Measurements from ENCODE around the gene ANKS1B. TPM values are rescaled to one million over a fixed set of nuclear protein-coding genes. Genes with fewer than 3 reads are reported as not detected.
"Not testable (repeated sequence)": the region's sequence is repeated elsewhere in the genome, so short reads cannot be mapped to it uniquely, and the experiment has no call there.

The ANKS1B gene
- total and polyA plus RNA-seq, 5 donors: 0.43 to 7.4 (median 3.3) TPM

DNA sequence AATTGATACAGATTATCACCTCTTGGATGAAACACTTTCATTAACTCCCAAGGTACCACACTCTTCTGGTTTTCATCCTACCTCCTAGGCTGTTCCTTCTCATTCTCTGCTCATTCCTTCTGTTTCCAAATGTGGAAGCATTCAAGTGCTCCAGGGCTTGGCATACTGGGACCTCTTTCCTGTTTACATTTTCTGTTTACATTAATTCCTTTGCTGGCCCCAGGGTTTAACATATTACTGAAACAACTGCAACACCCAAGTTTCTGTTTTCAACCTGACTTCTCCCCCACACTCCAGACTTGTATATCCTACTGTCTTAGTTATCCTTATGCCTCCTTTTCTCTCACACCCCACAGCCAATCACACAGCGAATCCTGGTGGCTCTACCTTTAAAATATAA, 723.5 kb downstream of the ANKS1B start:
- DNase-seq: no peak
- ATAC-seq: no peak
- WGBS: 82% methylated on average over 1 of the region's 1 CpG
- Histone ChIP-seq H3K27me3 (ENCODE audit: control insufficient read depth, insufficient read depth) (no peaks in the 10 kb centered on the region), H3K9me3 (ENCODE audit: control insufficient read depth, low read length) (no peaks in the 10 kb centered on the region), H3K27ac (ENCODE audit: low read length) (no peak overlapping the region), H3K4me1 (ENCODE audit: control insufficient read depth, insufficient read depth, low read length) (no peaks in the 10 kb centered on the region), H3K4me3 (ENCODE audit: low read length) (no peak overlapping the region)
- intact Hi-C loops (cut with DNase I): no loop called here

DNA sequence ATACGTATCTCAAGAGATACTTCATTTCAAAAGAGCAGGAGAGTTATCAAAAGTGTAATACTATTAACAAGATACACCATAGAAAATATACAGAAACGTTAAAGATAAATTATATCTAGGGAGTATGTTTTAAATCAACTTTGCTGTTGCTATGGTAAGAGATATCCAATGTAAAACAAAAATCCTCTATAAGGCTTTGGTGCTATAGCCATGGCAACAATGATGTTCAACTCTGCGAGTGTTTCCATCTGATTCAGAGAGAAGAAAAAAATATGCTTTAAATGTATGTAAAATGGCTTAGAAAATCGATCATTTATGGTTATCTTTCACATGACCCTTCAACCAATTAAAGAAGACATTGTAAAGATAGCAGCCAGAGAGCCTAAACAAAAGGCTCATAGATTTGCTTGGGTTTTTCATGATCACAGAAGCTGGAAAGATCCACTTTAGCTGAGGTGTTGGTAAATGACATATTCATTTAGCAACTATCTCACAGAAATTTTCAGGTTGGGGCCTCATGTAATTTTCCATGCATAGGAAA, 724.2 kb downstream of the ANKS1B start:
- Histone ChIP-seq H3K27ac (ENCODE audit: low read length) (no peak overlapping the region), H3K4me1 (ENCODE audit: control insufficient read depth, insufficient read depth, low read length) (no peaks in the 10 kb centered on the region), H3K27me3 (ENCODE audit: control insufficient read depth, insufficient read depth) (no peaks in the 10 kb centered on the region), H3K4me3 (ENCODE audit: low read length) (no peak overlapping the region), H3K9me3 (ENCODE audit: control insufficient read depth, low read length) (no peaks in the 10 kb centered on the region)
- intact Hi-C loops (cut with DNase I): no loop called here
- ATAC-seq: no peak
- 44% methylated on average over 4 of the region's 4 CpGs for whole genome bisulfite sequencing
- no peak for DNase-seq

DNA sequence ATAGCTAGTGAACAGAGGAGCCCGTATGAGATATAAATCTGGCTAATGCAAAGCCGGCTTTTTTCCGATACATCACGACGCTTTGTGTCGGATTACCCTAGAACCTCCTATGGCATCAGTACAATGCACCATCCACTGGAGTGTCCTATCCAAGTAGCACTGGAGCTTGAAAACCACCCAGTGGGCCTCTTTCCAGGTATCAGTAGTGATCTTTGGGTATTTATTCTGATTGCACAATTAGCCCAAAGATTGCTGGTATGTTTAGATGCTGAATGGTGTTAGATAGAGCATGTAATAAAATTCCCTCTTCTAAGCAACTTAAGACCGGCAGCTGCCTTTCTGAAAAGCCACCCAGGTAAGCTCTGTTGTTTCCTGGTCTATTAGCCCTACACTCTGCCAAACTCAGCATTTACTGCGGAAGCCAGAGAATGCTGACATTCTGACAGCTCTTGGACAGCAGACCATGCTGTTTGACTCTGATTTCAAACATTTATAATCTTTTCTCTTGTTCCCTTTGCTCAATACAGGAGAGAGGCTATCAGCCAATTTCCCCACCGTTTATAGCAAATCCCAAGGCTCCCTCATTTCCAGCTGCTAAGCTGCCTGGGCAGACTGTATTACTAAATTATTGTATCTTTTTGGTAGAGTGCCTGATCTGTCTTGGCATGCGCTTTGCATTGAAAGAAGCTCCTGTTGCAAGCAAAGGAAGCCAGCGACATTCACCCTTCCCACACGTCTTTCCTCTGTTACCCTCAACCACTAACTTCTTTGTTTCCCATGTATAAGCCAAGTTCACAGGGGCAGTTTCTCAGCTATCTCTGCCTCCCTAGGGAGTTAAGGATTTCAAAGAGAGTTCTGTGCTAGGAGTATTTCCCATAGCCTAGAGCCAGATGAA, 725.4 kb downstream of the ANKS1B start:
- no peak overlapping the region for H3K4me3 ChIP-seq (ENCODE audit: low read length)
- no peaks in the 10 kb centered on the region for H3K27me3 ChIP-seq (ENCODE audit: control insufficient read depth, insufficient read depth)
- WGBS: 63% methylated on average over 12 of the region's 12 CpGs
- DNase-seq: peak in 1 of 3 donors; percentile 7
- intact Hi-C loops (cut with DNase I): no loop called here
- ATAC-seq: peak; percentile 62 to 73
- no peaks in the 10 kb centered on the region for H3K9me3 ChIP-seq (ENCODE audit: control insufficient read depth, low read length)
- no peak overlapping the region for H3K27ac ChIP-seq (ENCODE audit: low read length)
- no peaks in the 10 kb centered on the region for H3K4me1 ChIP-seq (ENCODE audit: control insufficient read depth, insufficient read depth, low read length)

DNA sequence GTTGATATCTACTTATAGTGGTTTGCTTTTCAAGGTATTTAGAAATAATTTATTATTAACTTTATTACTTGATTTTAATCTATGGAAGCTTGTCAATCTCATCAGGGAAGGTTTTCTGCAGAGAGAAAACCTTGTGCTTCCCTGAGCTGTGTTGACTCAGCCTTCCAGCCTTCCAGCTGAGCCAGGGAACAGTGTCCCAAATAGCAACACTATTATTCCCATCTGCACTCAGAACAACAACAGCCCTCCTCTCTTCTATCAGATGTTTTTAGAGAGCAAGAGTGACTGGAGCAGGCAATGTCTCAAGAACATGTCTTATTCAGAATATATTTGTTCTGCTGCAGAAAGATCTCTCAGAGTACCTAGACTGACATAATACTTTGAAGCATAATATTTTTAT, 727.1 kb downstream of the ANKS1B start:
- intact Hi-C loops (cut with DNase I): no loop called here
- no peaks in the 10 kb centered on the region for H3K4me1 ChIP-seq (ENCODE audit: control insufficient read depth, insufficient read depth, low read length)
- ATAC-seq: no peak
- DNase-seq: no peak
- H3K27me3 ChIP-seq (ENCODE audit: control insufficient read depth, insufficient read depth): no peaks in the 10 kb centered on the region
- H3K9me3 ChIP-seq (ENCODE audit: control insufficient read depth, low read length): no peaks in the 10 kb centered on the region
- H3K4me3 ChIP-seq (ENCODE audit: low read length): no peak overlapping the region
- H3K27ac ChIP-seq (ENCODE audit: low read length): no peak overlapping the region

DNA sequence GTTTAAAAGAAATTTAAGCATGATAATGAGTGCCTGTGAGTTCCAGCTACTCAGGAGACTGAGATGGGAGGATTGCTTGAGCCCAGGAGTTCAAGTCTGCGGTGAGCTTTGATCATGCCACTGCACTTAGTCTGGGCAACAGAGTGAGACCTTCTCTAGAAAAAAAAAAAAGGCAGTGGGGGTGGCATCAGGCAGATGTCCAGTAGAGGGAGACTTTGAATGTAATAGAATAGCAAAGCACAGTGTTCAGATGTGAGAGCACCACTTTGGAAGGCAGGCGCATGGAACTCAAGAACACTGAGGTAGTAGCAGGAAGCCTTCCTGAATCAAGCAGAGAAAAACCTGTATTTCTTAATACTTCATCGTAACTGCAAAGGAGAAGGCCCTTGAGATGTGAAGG, 731.7 kb downstream of the ANKS1B start:
- Histone ChIP-seq H3K27ac (ENCODE audit: low read length) (no peak overlapping the region), H3K9me3 (ENCODE audit: control insufficient read depth, low read length) (no peaks in the 10 kb centered on the region), H3K4me3 (ENCODE audit: low read length) (no peak overlapping the region), H3K27me3 (ENCODE audit: control insufficient read depth, insufficient read depth) (no peaks in the 10 kb centered on the region), H3K4me1 (ENCODE audit: control insufficient read depth, insufficient read depth, low read length) (no peaks in the 10 kb centered on the region)
- intact Hi-C loops (cut with DNase I): no loop called here
- 95% methylated on average over 3 of the region's 3 CpGs for WGBS
- ATAC-seq (no peak), DNase-seq (no peak)

DNA sequence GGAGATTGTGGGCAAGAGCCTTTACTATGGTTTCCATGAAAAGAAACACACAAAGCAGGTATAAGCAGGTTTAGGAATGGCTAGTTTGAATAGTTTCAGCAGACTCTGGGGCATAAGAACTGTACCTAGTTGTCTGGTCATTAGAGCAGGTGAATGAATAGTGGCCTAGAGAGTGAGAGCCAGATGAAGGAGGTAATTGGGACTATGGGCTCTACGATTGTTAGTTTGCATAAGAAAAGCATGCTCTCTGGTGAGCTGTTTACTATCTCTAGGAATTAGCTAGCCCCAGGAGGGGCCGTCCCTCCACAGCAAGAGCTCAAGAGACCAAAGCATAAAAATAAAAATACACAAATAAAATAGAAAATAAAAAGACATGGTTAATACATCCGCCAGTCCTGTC, 734.6 kb downstream of the ANKS1B start:
- no peaks in the 10 kb centered on the region for H3K9me3 ChIP-seq (ENCODE audit: control insufficient read depth, low read length)
- no peak for ATAC-seq
- H3K4me3 ChIP-seq (ENCODE audit: low read length): no peak overlapping the region

DNA sequence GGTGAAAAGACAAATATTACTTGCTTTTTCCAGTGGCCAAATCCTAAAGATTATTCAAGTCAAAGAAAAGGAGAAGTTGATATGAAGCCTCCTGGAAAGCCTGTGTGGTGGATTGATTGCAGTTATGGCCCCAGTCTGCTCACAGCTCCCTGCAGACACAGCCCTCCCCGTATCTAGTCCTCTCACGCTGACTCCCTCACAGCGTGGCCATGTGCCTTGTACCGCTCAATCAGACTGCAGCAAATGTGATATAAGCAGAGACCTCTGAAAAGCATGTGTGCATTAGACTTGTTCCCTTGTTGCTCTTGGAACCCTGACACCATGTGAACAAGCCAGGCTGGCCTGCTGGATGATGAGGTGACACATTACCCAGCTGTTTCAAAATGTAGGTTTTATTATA, 735.2 kb downstream of the ANKS1B start:
- Histone ChIP-seq H3K9me3 (ENCODE audit: control insufficient read depth, low read length) (no peaks in the 10 kb centered on the region), H3K4me3 (ENCODE audit: low read length) (no peak overlapping the region), H3K4me1 (ENCODE audit: control insufficient read depth, insufficient read depth, low read length) (no peaks in the 10 kb centered on the region), H3K27ac (ENCODE audit: low read length) (no peak overlapping the region), H3K27me3 (ENCODE audit: control insufficient read depth, insufficient read depth) (no peaks in the 10 kb centered on the region)
- intact Hi-C loops (cut with DNase I): no loop called here
- no peak for ATAC-seq
- DNase-seq: no peak
- 42% methylated on average over 4 of the region's 4 CpGs for WGBS

More for the DNA sequence above, 734.6 kb downstream of the ANKS1B start:
- H3K27ac ChIP-seq (ENCODE audit: low read length): no peak overlapping the region
- intact Hi-C loops (cut with DNase I): no loop called here
- no peak for DNase-seq
- H3K27me3 ChIP-seq (ENCODE audit: control insufficient read depth, insufficient read depth): no peaks in the 10 kb centered on the region
- no peaks in the 10 kb centered on the region for H3K4me1 ChIP-seq (ENCODE audit: control insufficient read depth, insufficient read depth, low read length)
- 76% methylated on average over 3 of the region's 3 CpGs for WGBS

DNA sequence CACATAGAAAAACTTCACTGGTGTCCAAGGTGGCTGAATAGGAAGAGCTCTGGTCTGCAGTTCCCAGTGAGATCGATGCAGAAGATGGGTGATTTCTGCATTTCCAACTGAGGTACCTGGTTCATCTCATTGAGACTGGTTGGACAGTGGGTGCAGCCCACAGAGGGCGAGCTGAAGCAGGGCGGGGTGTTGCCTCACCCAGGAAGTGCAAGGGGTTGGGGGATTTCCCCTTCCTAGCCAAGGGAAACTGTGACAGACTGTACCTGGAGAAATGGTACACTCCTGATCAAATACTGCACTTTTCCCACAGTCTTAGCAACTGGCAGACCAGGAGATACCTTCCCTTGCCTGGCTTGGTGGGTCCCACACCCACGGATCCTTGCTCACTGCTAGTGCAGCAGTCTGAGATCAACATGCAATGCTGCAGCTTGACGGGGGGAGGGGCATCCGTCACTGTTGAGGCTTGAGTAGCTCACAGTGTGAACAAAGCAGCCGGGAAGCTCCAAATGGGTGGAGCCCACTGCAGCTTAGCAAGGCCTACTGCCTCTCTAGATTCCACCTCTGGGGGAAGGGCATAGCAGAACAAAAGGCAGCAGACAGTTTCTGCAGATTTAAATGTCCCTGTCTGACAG, 746.7 kb downstream of the ANKS1B start:
- H3K9me3 ChIP-seq (ENCODE audit: control insufficient read depth, low read length); H3K4me3 ChIP-seq (ENCODE audit: low read length); ATAC-seq; H3K4me1 ChIP-seq (ENCODE audit: control insufficient read depth, insufficient read depth, low read length); H3K27me3 ChIP-seq (ENCODE audit: control insufficient read depth, insufficient read depth); H3K27ac ChIP-seq (ENCODE audit: low read length); intact Hi-C loops (cut with DNase I): not testable (repeated sequence)
- DNase-seq: peak in 1 of 3 donors; percentile 7
- 50% methylated on average over 7 of the region's 7 CpGs for WGBS

DNA sequence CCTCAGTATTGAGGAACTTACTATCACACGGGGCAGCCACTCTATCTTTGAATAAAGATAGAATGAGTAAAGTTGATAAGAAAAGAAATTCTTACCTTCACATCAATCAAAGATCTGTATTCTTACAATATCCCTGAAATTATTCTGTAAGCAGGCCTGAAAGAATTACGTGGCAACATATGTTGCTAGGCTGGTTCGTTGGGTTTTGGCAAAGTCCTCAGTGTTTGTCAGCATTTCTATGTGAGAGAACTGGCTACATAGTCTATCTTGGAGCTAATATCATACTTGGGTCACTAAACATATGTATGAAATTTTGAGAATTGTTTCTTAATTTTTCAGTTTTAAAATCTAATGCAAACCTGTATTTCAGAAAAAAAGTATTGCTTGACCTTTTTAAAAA, 749.4 kb downstream of the ANKS1B start:
- no peaks in the 10 kb centered on the region for H3K9me3 ChIP-seq (ENCODE audit: control insufficient read depth, low read length)
- H3K27me3 ChIP-seq (ENCODE audit: control insufficient read depth, insufficient read depth): no peaks in the 10 kb centered on the region
- H3K4me3 ChIP-seq (ENCODE audit: low read length): no peak overlapping the region
- no peaks in the 10 kb centered on the region for H3K4me1 ChIP-seq (ENCODE audit: control insufficient read depth, insufficient read depth, low read length)
- ATAC-seq: no peak
- intact Hi-C loops (cut with DNase I): no loop called here
- no peak for DNase-seq
- H3K27ac ChIP-seq (ENCODE audit: low read length): no peak overlapping the region
- 58% methylated on average over 3 of the region's 3 CpGs for WGBS

DNA sequence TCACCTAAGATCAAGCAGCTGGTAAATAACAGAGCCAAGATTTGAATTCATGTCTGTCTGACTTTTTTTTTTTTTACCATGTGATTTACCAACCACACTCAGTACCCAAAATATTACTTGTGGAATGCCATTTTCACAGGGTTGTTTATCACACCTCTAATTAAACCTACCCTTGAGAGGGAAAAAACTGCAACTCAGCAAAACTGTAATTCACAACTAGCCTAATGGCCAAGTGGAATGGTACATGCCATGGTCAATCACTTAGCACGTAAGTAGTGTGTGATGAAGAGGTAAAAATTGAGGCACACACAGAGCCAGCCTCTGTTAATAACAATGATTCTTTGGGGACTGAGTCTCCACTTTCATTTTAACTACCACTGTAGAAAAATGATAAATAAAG, 750.0 kb downstream of the ANKS1B start:
- intact Hi-C loops (cut with DNase I): no loop called here
- H3K4me3 ChIP-seq (ENCODE audit: low read length): no peak overlapping the region
- H3K4me1 ChIP-seq (ENCODE audit: control insufficient read depth, insufficient read depth, low read length): no peaks in the 10 kb centered on the region
- no peak for DNase-seq
- no peaks in the 10 kb centered on the region for H3K9me3 ChIP-seq (ENCODE audit: control insufficient read depth, low read length)
- WGBS: 88% methylated on average over 1 of the region's 1 CpG
- no peak overlapping the region for H3K27ac ChIP-seq (ENCODE audit: low read length)
- ATAC-seq: no peak
- H3K27me3 ChIP-seq (ENCODE audit: control insufficient read depth, insufficient read depth): no peaks in the 10 kb centered on the region

DNA sequence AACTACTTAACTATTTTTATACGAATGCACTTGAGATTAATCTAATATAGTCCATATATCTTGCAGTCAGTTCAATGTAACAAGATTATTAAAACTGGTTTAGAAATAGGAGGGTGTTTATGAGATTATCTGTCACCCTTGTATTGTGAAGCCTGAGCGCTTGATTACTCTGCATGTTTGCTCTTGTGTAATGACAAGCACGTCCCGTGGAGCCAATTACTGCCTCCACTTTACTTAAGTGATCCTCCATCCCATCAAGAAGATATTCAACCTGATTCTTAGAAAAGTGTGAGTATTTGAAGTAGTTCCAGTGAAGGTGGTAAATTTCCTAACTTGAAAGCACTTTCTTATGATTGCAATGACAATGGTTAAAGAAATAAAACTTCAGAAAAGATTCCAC, 752.4 kb downstream of the ANKS1B start:
- DNase-seq (no peak), ATAC-seq (no peak)
- Histone ChIP-seq H3K4me1 (ENCODE audit: control insufficient read depth, insufficient read depth, low read length) (no peaks in the 10 kb centered on the region), H3K27ac (ENCODE audit: low read length) (no peak overlapping the region), H3K27me3 (ENCODE audit: control insufficient read depth, insufficient read depth) (no peaks in the 10 kb centered on the region), H3K4me3 (ENCODE audit: low read length) (no peak overlapping the region), H3K9me3 (ENCODE audit: control insufficient read depth, low read length) (no peaks in the 10 kb centered on the region)
- intact Hi-C loops (cut with DNase I): no loop called here
- WGBS: 79% methylated on average over 4 of the region's 4 CpGs

Measured in right cardiac atrium (tissue), 5 donors.